Urothelium cell line (cell line): Measurements from ENCODE around the gene PPIL1.

Source experiments
- DNase-seq: peaks from one replicate; pipeline ENCODE4 v3.0.0; 2011; ENCODE audit warnings: low spot score, mixed read lengths
- FAIRE-seq: peaks from 2 replicates; lab custom pipeline; 2011; peaks lifted over from hg19 to GRCh38; lab: Jason Lieb, UNC

PPIL1 gene

GRCh38 chr6:36857325-36857724, 17.3 kb downstream of the PPIL1 start:
- FAIRE-seq = no peak
- DNase-seq = no peak

GRCh38 chr6:36856277-36856676, 18.3 kb downstream of the PPIL1 start:
- no peak for FAIRE-seq

DNA sequence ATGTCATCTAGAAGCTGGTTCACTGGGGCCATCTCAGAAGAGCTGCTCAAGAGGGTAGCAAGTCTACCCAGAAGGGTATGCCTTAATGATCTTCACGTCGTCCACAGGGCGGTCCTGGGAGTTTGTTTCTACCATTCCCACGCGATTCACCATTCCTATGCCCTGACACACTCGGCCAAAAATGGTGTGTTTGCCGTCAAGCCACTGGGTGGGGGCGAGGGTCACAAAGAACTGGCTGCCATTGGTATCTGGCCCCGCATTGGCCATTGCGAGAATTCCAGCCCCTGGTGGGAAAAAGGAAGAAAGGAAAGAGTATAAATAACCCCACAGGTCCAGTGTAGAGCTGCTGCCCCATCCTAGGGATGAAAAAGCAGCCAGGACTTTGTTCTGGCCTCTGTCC, 18.9 kb downstream of the PPIL1 start:
- no peak for DNase-seq
- no peak for FAIRE-seq

More at GRCh38 chr6:36856277-36856676, 18.3 kb downstream of the PPIL1 start:
- no peak for DNase-seq

- DNase-seq = no peak
- FAIRE-seq = no peak
These were observed 21.3 kb downstream of the PPIL1 start for GRCh38 chr6:36853325-36853724.

DNA sequence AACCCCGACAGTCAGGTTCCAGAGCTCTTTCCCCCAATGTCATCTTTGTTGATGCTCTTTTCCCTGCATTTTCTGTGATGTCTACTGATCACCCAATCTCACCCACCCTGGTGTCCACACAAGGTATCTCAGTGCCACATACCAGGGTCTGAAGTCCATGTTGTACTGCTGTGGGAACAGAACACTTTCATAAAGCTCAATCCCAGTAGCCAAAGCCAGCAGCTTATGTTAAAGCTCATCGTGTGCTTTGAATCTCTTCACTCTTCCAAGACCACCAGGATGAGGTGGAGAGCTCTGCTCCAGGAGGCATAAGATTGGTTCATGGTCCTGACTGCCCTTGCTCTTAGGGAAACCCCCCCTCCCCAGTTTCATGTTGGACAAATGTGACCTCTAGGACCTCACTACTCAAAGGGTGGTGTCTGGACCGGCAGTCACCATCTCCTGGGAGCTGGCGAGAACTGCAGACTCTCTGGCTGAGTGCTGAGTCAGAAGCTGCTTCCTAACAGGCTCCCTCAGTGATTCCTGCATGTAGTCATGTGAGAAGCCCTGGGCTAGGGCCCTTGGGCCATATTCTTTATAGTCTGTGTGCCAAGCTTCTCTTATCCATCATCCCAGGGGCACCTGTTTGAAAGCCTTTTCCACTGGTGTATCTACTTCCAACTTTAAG, 22.0 kb downstream of the PPIL1 start:
- DNase-seq = no peak
- no peak for FAIRE-seq

- FAIRE-seq (no peak), DNase-seq (no peak)
These were observed 23.0 kb downstream of the PPIL1 start for GRCh38 chr6:36851626-36852025.

DNA sequence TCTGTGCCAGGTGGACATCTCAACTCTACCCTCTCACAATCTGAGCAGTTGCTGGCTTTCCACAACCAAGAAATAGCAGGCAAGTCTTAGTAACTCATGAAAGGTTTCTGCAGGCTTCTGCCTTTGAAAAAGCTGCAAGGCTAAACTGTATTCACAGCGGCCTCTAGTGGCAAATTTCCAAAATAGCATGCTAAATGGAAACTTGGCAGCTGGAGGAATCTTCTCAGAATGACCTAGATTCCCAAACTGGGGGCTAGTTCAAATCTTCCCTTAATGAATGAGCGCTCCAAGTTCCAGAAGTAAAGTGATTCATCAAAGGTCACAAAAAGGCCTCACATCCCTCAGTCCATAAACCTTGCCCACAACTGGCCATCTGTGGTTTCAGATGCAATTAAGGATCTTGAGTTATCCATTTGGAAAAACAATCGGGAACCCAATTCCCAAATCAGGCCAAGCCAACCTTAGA, 23.4 kb downstream of the PPIL1 start:
- DNase-seq (peak; percentile 62), FAIRE-seq (no peak)

GRCh38 chr6:36850021-36850420, 24.6 kb downstream of the PPIL1 start:
- FAIRE-seq = no peak
- DNase-seq = no peak

- FAIRE-seq = no peak
- DNase-seq = no peak
These were observed 25.8 kb downstream of the PPIL1 start for GRCh38 chr6:36848658-36849441.

- FAIRE-seq = no peak
These were observed 26.6 kb downstream of the PPIL1 start for GRCh38 chr6:36847991-36848390.

DNA sequence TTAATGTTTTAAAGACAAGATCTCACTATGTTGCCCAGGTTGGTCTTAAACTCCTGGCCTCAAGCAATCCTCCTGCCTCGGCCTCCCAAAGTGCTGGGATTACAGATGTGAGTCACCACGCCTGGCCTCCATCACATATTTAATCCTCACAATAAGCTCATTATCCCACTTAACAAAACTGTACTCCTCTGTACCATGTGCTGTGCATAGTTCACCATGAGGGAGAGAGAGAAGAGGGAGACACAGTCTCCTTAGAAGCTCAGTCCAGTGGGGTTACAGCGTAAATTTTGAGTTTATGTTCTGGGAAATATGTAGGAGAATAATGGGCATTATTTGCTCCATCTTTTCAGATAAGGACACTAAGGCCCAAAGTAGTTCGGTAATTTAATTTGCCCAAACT, 27.5 kb downstream of the PPIL1 start:
- DNase-seq = no peak
- FAIRE-seq = no peak

More at GRCh38 chr6:36847991-36848390, 26.6 kb downstream of the PPIL1 start:
- DNase-seq = no peak

DNA sequence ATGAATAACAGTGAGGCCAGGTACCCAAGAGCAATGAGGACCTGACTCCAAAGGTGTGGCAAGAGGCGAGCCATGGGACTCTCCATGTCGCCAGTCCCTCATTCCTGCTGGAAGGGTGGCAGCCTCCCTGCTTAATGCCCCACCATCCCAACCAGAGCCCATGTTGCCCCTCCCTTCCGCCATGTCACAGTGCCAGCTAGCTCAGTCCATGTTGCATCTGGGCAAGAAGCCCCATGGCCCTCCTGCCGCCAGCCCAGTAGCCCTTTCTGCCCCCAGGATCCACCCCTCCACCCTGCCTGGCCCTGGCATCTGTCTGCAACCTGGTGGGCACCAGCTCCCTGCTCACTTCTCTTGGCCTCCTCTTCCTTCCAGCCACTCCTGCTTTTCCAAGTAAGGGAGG, 29.4 kb downstream of the PPIL1 start:
- DNase-seq (no peak), FAIRE-seq (no peak)

DNA sequence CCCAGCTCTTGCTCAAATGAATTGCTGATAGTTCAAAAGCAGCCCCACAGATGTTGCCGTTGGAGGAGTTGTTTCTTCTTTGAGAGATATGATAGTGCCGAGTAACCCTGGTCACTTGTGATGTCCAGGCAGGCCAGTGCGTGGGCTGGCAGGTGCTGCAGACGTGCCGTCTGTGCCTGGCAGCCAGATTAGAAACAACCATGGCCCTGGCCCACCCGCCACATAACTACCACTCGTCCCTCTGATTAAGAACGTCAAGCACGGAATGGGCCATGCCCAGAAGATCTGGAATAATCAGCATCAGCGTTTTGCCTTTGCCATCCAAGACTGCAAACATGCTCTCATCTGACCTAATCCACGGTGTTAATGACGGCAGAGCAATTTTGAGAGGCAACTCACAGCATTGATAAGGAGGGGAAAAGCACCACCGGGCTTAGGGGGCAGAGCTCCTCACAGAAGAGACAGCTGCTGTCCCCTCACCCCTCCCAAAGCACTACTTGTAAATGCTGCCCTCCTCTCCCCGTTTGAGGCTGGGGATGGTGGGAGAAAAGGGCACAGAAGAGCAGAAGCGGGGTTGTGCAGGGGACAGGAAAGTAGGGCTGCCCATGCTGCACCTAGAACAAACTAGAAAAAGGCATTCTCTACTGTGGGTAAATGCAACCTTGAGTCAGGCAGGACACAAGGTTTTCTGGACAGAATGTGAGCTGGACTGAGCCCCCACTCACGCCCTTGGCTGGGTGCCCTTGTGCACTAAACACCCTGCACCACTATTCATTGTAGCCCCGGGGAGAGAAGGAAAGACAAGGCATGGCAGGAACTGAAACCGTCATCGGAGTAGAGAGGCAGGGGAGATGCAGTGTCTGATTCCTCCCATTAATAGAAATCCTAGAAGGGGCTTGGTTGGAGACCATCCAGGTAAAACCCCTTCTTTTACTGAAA, 30.1 kb downstream of the PPIL1 start:
- FAIRE-seq = no peak
- DNase-seq = no peak

GRCh38 chr6:36843170-36843569, 31.4 kb downstream of the PPIL1 start:
- DNase-seq (no peak), FAIRE-seq (no peak)

DNA sequence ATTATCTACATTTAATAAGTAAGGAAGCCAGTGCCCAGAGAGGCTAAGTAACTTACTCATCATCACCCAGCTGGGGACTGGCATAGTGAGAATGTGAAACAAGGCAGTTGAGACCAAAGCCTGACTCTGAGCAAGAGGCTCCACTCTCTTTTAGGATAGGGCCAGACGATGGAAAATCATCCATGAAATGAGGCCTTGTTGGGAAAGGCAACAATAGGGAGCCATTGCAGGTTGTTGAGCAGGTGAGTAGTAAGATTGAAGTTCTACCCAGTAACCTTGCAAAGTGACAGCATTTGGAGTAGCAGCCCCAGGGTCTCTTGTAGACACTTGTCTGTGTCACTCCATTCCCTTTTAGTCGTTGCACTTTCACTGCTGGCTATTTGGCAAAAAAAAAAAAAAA, 32.8 kb downstream of the PPIL1 start:
- FAIRE-seq (no peak), DNase-seq (no peak)

DNA sequence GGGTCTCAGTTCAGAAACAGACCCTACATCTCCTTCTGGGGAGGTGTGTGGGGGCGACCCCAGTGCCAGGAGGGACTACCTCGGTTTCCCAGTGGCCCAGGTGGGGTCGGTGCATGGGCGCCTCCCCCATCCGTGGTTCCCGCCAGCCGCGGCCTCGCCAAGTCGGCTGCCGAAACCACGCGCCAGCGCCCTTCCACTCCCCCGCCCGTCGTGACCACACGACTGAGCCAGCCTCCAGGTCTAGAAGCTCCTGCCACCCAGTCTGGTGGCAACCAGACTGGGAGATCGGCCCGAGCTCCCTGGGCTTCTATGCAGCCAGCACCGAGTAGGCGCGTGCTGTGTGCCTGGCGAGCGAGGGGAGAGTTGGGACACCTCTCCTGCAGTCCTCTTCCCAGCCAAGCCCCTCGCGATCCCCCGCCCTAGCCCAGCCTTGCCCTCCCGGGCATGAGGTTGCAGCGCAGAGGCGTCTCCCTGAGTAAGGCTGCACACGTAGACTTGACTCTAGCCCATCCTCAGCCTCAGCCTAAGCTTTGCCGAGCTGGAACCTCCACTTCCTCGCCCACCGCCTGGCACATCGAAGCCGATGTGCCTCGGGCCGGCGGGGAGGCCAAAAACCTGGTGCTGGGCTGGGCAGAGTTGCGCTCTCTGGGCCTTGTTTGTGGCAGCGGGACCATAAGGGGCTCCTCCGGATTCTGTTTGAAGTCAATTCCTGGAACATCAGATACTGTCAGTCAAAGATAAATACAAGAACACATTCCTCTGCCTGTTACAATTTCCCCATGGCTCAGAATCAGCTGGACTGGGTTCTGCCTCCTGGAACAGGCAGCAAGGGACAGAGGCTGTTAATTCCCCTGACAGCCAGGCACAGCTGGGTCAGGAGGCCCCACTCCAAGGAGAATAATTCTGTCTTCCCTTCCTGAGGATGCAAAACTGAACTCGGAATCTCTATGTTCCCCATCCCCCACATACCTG, 33.9 kb downstream of the PPIL1 start:
- no peak for FAIRE-seq
- DNase-seq = no peak

DNA sequence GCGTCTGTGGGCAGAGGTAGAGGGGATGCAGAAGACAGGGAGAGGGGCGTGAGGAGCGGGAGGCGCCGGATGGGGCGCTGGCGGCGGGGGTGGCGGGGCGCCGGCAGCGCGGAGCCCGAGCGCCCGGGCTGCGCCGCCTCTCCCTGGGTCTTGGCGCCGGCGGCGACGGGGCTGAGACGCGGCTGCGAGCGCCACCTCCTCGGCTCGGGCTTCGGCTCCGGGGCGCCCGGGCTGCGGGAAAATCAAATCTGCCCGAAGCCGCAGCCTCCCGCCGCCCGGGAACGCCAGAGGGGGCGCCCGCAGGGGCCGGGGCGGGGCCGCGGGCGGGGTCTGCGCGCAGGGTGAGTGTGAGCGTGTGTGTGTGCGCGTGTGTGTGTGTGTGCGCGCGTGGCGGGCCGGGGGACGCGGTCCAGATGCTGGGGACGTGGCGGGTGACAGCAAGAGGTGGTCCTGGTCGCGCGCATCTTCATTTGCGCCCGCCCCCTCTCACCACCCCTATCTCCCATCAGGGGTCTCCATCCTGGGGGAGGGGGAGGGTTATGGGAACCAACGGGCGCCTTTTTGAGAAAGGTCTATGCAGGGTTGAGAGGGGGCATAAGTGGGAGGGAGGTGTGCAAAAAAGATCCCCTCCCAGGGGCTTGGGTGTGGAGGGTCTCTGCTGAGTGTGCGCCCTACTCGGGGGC, 34.7 kb downstream of the PPIL1 start:
- DNase-seq = peak; percentile 81
- peak; percentile 5 for FAIRE-seq

DNA sequence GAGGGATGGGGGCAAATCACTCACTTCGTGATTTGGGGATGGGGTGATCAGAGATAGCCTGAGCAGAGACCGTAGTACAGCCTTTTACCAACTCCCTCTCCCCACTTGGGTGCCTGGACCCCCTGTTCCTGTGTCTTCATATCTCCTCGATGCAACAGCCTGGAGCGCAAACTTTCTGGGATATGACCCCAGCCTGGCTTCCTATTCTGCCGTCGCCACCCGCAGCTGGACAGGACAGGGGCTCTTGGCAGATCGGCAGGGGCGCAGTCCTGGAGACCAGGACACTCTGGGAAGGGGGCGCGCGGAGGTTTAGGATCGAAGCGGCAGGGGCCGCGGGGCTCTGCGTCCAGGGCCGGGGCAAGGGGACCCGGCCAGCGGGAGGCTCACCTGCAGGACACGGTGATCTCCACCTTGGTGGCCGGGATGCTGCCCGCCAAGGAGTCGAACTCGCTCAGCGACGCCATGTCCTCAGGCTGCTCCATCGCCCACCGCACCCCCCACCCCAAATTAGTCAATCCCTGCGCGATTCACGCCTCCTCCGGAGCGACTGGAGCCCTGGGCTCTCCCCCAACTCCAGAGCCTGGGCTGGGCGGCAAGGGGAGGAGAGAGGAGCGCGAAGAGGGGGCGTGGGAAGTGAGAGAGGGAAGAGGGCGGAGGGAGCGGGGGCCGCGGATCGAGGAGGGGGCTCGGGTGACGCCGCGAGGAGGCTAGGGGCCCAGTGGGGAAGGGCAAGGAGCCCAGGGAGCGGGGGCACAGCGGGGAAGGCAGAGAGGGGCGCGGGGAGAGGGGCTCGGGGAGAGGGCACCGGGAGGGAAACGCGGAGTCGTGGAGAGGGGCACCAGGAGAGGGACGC, 35.5 kb downstream of the PPIL1 start, which contains the start of gene CPNE5:
Gene CPNE5 (minus strand): TSS at position 549 of the 853 bp plus-strand sequence. CDS start 67 bp downstream, at position 482.
- DNase-seq = peak; percentile 47
- no peak for FAIRE-seq
